CD4-positive, alpha-beta T cell treated with Interleukin-15 for 4 hours (primary cell): ENCODE measurements around the gene UCKL1.
"Not testable (repeated sequence)": the region's sequence is repeated elsewhere in the genome, so short reads cannot be mapped to it uniquely, and the experiment has no call there.

Experiments used
- DNase-seq: peaks from one replicate; pipeline ENCODE4 v3.0.0-alpha.2; 2020; ENCODE audit warnings: low spot score

Gene UCKL1

DNA sequence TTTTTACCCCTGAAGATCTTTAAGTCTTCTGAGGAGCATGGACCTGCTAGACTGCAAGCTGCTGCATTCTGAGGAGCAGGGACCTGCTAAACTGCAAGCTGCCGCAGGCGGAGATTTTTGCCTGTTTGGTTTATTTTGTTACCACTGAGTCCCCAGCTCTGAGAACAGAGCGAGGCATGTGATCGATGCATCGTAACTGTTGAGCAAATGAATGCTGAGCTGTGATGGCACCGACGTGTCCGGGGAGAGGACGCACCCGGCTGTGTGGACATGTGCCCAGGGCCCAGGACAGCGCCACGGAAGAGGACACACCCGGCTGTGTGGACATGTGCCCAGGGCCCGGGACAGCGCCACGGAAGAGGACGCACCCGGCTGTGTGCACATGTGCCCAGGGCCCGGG lies 37.1 kb downstream of the UCKL1 start:
- DNase-seq: no peak

DNA sequence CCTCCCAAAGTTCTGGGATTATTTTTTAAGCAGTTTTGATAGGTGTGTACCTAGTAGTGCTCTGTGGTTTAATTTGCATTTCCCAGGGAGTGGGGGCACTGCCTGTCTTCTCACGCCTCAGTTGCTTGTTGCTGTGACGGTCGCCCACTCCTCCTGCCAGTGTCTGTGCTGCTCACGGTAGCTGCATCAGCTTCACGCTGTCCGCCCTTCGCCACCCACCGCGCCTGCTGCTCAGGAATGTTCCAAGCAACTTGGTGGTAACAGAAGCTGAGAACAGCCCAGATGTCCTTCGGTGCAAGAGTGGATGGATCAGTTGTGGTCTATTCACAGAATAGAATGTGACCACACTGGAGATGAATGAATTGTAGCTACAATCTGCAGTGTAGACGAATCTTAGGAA lies 38.4 kb downstream of the UCKL1 start:
- DNase-seq: no peak

- not testable (repeated sequence) for DNase-seq
These were observed 39.8 kb downstream of the UCKL1 start for GRCh38 chr20:63916371-63916939.

GRCh38 chr20:63915471-63915870 lies 40.7 kb downstream of the UCKL1 start:
- DNase-seq: no peak

GRCh38 chr20:63913768-63914167 lies 42.4 kb downstream of the UCKL1 start:
- no peak for DNase-seq

DNA sequence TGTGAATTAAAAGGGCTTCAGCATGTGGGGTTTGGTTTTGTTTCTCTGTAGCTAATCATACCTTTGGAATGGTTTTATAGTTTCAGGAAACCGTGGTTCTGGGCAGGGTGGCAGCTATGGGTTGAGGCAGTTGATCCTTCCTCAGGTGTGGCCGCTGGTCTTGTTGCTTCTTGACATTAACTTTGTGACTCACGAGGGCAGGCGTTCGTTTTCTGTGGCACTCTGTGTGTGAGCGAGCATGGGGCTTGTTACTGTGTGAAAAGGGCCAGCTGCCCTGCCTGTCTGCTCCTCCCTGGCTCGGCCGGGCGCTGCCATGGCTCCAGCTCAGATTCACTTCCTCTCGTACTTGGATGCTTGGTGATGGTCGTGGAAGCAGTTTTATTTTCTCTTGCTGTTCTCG lies 45.0 kb downstream of the UCKL1 start:
- no peak for DNase-seq

GRCh38 chr20:63908008-63908682 lies 48.1 kb downstream of the UCKL1 start:
- DNase-seq: no peak

DNA sequence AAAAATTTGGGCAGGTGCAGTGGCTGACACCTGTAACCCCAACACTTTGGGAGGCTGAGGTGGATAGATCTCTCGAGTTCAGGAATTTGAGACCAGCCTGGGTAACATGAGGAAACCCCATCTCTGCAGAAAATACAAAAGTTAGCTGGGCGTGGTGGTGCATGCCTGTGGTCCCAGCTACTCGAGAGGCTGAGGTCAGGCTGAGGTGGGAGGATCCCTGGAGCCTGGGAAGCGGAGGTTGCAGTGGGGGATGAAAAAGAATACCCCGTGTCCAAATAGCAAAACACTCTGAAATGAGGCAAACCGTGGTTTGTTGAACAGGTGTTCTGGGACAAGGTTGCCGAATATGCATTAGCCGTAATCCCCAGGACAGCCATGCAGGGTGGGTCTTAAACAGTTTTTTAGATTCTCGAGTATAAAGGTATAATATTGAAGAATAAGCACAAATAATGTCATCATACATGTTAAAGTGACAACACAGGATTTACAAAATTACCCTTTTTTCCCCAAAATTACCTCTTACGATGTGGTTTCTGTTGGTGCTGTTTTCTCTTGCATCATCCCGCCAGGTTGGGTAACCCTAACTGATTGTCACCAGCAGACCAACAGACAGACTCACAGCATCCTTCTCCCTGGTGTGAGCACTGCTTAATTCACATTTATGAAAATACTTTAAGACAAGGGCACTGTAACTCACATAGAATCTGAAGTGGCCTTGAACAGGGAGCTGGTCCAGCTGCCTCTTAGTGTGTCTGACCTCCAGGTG lies 52.2 kb downstream of the UCKL1 start:
- DNase-seq: no peak

DNA sequence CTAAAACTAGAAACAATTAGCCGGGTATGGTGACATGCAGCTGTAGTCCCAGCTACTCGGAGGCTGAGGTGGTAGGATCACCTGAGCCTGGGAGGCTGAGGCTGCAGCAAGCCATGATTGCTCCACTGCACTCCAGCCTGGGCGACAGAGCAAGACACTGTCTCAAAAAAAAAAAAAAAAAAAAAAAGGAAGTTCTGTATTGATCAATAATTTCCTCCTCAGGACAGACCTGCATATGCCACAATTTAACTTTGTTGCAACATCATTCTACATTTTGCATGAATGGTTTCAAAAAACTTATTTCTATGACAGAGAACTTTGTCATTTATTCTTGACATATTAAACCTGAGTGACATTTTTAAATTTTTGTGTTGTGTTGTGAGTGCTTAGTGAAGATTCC lies 55.8 kb downstream of the UCKL1 start:
- no peak for DNase-seq

GRCh38 chr20:63898882-63899558 lies 57.2 kb downstream of the UCKL1 start:
- DNase-seq: no peak

DNA sequence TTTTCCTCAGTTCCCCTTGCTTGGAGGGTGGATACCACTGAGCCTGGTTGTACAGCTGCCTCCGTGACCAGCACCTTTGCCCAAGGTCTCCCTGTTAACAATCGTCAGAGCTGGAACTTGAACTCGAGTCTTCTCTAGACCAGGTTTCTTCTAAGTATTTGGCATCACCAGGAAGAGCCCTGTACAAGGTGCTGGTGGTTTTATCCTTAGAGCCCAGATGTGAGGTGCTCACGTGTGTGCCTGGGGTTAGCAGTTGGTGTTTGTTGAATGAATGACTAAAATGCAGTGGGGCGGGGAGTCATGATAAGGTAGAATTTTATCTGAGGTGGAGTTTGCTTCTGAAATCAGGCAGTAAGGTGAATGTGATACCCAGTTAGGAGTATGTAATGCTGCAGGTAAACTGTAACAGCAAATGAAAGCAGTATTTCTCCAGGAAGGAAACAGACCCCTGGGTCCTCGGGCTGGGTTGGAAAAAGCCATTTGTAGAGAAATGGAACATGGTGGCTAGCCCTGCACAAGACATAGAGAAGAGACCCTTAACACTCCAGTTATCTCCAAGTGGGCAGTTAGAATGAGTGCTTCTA lies 58.1 kb downstream of the UCKL1 start:
- no peak for DNase-seq

GRCh38 chr20:63896264-63897105 lies 59.7 kb downstream of the UCKL1 start:
- peak; percentile 10 for DNase-seq

DNA sequence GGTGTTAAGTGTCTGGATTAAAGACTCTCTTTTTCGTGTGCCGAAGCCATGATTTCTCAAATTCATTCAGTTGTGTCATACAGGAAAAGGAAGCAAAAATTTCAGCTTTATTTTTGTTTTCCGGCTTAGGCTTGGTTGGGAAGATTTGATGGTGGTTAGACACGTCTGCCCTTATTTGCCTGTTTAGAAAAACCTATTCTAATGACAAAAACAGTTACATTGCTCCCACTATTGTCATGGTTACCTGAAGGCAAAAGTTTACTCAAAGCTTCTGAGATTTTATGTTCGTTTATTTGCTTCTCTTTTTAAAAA lies 60.3 kb downstream of the UCKL1 start:
- peak; percentile 50 for DNase-seq

DNA sequence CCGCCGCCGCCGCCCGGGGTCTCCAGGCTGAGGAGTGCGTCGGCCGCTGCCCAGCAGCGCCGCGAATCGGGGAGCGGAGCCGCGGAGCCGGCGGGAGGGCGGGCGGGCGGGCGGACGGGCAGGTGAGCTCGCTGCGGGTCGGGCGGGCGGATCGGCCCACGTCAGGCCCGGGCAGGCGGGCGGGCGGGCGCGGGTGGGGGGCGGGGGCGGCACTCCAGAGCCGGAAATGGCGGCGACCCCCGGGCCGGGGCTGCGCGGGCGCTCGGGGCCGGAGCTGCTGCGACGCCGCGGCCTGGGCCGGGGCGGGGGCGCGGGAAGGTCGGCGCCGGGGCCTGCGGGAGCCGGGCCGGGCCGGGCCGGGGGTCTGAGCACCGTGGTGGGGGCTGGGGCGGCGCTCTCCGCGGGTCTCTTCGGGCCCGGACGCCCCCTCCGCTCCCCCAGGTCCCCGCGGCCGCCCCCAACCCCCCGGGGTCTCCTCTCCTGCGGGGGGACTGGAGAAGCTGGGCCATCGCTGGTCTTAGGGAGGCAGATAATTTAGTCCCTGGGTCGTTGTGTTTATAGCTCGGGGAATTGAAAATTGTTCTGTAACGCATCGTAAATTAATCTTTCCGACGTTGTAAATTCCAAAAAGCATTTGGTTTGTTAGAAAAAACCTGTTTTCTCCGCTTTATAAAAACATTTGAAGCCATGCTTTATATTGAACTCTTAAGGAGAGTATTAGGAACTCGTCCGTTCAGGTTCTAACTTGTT lies 60.8 kb downstream of the UCKL1 start:
- no peak for DNase-seq

- peak; percentile 97 for DNase-seq
These were observed 61.6 kb downstream of the UCKL1 start, which contains the start of gene DNAJC5 for GRCh38 chr20:63894358-63895201. Gene DNAJC5, plus strand, starts transcription at chr20:63895126. Its CDS starts 33,220 bp downstream, at chr20:63928346.

DNA sequence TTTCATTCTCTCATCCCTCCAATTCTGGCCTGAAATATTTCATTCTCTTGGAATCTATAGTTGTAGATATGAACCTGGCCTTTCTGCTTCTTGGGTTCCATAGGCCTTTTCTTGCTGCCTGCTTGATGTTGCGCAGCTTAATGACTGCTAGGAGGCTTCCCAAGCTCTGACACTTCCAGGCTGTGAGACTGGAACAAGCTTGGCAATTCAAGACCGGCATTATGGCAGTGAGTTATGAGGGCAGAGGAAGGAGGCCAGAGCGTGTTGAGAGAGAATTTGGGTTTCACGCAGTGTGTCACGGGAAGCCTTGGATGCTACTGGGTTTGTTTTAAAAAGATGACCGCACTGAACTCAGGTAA lies 62.2 kb downstream of the UCKL1 start:
- no peak for DNase-seq

DNA sequence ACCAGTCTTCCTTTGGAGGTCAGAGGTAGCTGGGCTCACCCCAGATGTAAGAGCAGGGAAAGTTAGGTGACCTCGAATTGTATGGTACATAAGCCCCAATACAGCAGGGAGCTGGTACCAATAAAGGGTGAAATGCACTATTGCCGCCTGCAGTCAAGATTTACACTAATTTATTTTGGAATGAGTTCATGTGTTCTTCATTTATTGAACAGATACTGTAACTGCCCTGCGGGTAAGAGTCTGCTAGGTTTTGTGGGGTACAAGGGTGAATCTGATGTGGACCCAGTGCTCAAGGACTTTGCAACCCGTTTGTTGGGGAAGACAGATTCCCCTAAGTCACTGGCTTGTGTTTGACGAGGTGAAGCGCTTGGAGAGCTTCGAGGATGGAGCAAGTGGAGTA lies 63.8 kb downstream of the UCKL1 start:
- DNase-seq: no peak

- no peak for DNase-seq
These were observed 64.9 kb downstream of the UCKL1 start for GRCh38 chr20:63891061-63892002.

GRCh38 chr20:63890616-63891015 lies 65.6 kb downstream of the UCKL1 start:
- DNase-seq: no peak
